ENCODE data around the gene EGF.
A peak's percentile ranks its signal among the peaks of the same experiment; 100 is the strongest.

EGF gene

GRCh38 chr4:109978704-109979454 lies 66.2 kb downstream of the EGF start:
- H4K12ac ChIP-seq (ENCODE audit: low read depth, low read length): no peak overlapping the region
- H3K4me3 ChIP-seq (ENCODE audit: low read depth, low read length): no peak overlapping the region

GRCh38 chr4:109979920-109980717 lies 67.4 kb downstream of the EGF start:
- Histone ChIP-seq H2BK5ac (ENCODE audit: low read depth, low read length, poor library complexity) (no peak overlapping the region), H3K9ac (ENCODE audit: low read length) (no peak overlapping the region), H3K4ac (ENCODE audit: low read depth, low read length) (no peak overlapping the region), H2AK5ac (ENCODE audit: low read length) (no peak overlapping the region), H3K14ac (ENCODE audit: low read length) (no peak overlapping the region), H3K27me3 (ENCODE audit: insufficient read depth, low read length) (no peaks in the 10 kb centered on the region), H3K27ac (ENCODE audit: low read depth, low read length) (peak overlapping the region; percentile 38), H4K8ac (ENCODE audit: low read depth, low read length) (no peak overlapping the region), H3K9me3 (ENCODE audit: insufficient read depth, low read depth, low read length) (no peaks in the 10 kb centered on the region), H3K79me1 (ENCODE audit: low read length) (no peaks in the 10 kb centered on the region), H3K36me3 (ENCODE audit: control insufficient read depth in 1 of 2, insufficient read depth in 2 of 2, low read length in 2 of 2) (no peaks in the 10 kb centered on the region), H2AFZ (ENCODE audit: insufficient read depth, low read length, poor library complexity) (no peak overlapping the region), H3K4me3 (ENCODE audit: low read depth, low read length) (no peak overlapping the region), H3K4me2 (ENCODE audit: low read length) (no peak overlapping the region), H3K18ac (ENCODE audit: low read length) (no peak overlapping the region), H3K4me1 (ENCODE audit: control insufficient read depth in 1 of 2, insufficient read depth in 2 of 2, low read length in 2 of 2) (peaks cover 2 to 8% of the 10 kb centered on the region in 2 experiments), H2BK120ac (ENCODE audit: insufficient read depth, low read length, poor library complexity) (no peak overlapping the region), H4K91ac (ENCODE audit: low read depth, low read length) (no peak overlapping the region), H3K23ac (ENCODE audit: low read length) (no peak overlapping the region), H2BK12ac (ENCODE audit: low read length) (no peak overlapping the region), H3K79me2 (ENCODE audit: control insufficient read depth, insufficient read depth, low read length, poor library complexity) (no peaks in the 10 kb centered on the region), H4K12ac (ENCODE audit: low read depth, low read length) (no peak overlapping the region)
- no CpG with 5 or more reads among the region's 5 CpGs for WGBS (ENCODE audit: extremely low coverage, insufficient coverage, insufficient read length)
- DNase-seq: peak; percentile 14 to 67

More at GRCh38 chr4:109978704-109979454, 66.2 kb downstream of the EGF start:
- no peaks in the 10 kb centered on the region for H3K27me3 ChIP-seq (ENCODE audit: insufficient read depth, low read length)
- no peak overlapping the region for H3K4me2 ChIP-seq (ENCODE audit: low read length)
- DNase-seq: peak in 1 of 2 donors; percentile 31
- no peak overlapping the region for H2BK12ac ChIP-seq (ENCODE audit: low read length)
- no peak overlapping the region for H3K27ac ChIP-seq (ENCODE audit: low read depth, low read length)
- H3K79me1 ChIP-seq (ENCODE audit: low read length): no peaks in the 10 kb centered on the region
- no peak overlapping the region for H2AK5ac ChIP-seq (ENCODE audit: low read length)
- H3K36me3 ChIP-seq (ENCODE audit: control insufficient read depth in 1 of 2, insufficient read depth in 2 of 2, low read length in 2 of 2): no peaks in the 10 kb centered on the region
- H3K9me3 ChIP-seq (ENCODE audit: insufficient read depth, low read depth, low read length): no peaks in the 10 kb centered on the region
- no peak overlapping the region for H3K23ac ChIP-seq (ENCODE audit: low read length)
- no peak overlapping the region for H2AFZ ChIP-seq (ENCODE audit: insufficient read depth, low read length, poor library complexity)
- no peaks in the 10 kb centered on the region for H3K79me2 ChIP-seq (ENCODE audit: control insufficient read depth, insufficient read depth, low read length, poor library complexity)
- no peak overlapping the region for H3K4ac ChIP-seq (ENCODE audit: low read depth, low read length)
- no peak overlapping the region for H2BK5ac ChIP-seq (ENCODE audit: low read depth, low read length, poor library complexity)
- no peak overlapping the region for H3K14ac ChIP-seq (ENCODE audit: low read length)
- peaks cover 2 to 8% of the 10 kb centered on the region in 2 experiments for H3K4me1 ChIP-seq (ENCODE audit: control insufficient read depth in 1 of 2, insufficient read depth in 2 of 2, low read length in 2 of 2)
- no peak overlapping the region for H4K91ac ChIP-seq (ENCODE audit: low read depth, low read length)
- no peak overlapping the region for H4K8ac ChIP-seq (ENCODE audit: low read depth, low read length)
- H3K9ac ChIP-seq (ENCODE audit: low read length): no peak overlapping the region
- H2BK120ac ChIP-seq (ENCODE audit: insufficient read depth, low read length, poor library complexity): no peak overlapping the region
- WGBS (ENCODE audit: extremely low coverage, insufficient coverage, insufficient read length): no CpG with 5 or more reads among the region's 5 CpGs
- no peak overlapping the region for H3K18ac ChIP-seq (ENCODE audit: low read length)

- Histone ChIP-seq H3K18ac (ENCODE audit: low read length) (no peak overlapping the region), H3K23ac (ENCODE audit: low read length) (no peak overlapping the region), H3K36me3 (ENCODE audit: control insufficient read depth in 1 of 2, insufficient read depth in 2 of 2, low read length in 2 of 2) (no peaks in the 10 kb centered on the region), H3K4me1 (ENCODE audit: control insufficient read depth in 1 of 2, insufficient read depth in 2 of 2, low read length in 2 of 2) (peaks cover 2 to 8% of the 10 kb centered on the region in 2 experiments), H3K14ac (ENCODE audit: low read length) (no peak overlapping the region), H3K27me3 (ENCODE audit: insufficient read depth, low read length) (no peaks in the 10 kb centered on the region), H3K4me2 (ENCODE audit: low read length) (no peak overlapping the region), H2BK120ac (ENCODE audit: insufficient read depth, low read length, poor library complexity) (no peak overlapping the region), H3K27ac (ENCODE audit: low read depth, low read length) (no peak overlapping the region), H2AK5ac (ENCODE audit: low read length) (no peak overlapping the region), H3K4me3 (ENCODE audit: low read depth, low read length) (no peak overlapping the region), H4K8ac (ENCODE audit: low read depth, low read length) (no peak overlapping the region), H2AFZ (ENCODE audit: insufficient read depth, low read length, poor library complexity) (no peak overlapping the region), H4K12ac (ENCODE audit: low read depth, low read length) (no peak overlapping the region), H2BK5ac (ENCODE audit: low read depth, low read length, poor library complexity) (no peak overlapping the region), H3K79me1 (ENCODE audit: low read length) (no peaks in the 10 kb centered on the region), H2BK12ac (ENCODE audit: low read length) (no peak overlapping the region), H3K79me2 (ENCODE audit: control insufficient read depth, insufficient read depth, low read length, poor library complexity) (no peaks in the 10 kb centered on the region), H3K9ac (ENCODE audit: low read length) (no peak overlapping the region), H4K91ac (ENCODE audit: low read depth, low read length) (no peak overlapping the region), H3K4ac (ENCODE audit: low read depth, low read length) (no peak overlapping the region), H3K9me3 (ENCODE audit: insufficient read depth, low read depth, low read length) (no peaks in the 10 kb centered on the region)
- WGBS (ENCODE audit: extremely low coverage, insufficient coverage, insufficient read length): no CpG with 5 or more reads among the region's 1 CpG
- DNase-seq: no peak
Measured at GRCh38 chr4:109981936-109982335, 69.3 kb downstream of the EGF start.

- no peak overlapping the region for H2BK5ac ChIP-seq (ENCODE audit: low read depth, low read length, poor library complexity)
- WGBS (ENCODE audit: extremely low coverage, insufficient coverage, insufficient read length): no CpG with 5 or more reads among the region's 3 CpGs
- no peak overlapping the region for H4K91ac ChIP-seq (ENCODE audit: low read depth, low read length)
- H2AK5ac ChIP-seq (ENCODE audit: low read length): no peak overlapping the region
- no peak overlapping the region for H4K12ac ChIP-seq (ENCODE audit: low read depth, low read length)
- no peak overlapping the region for H2BK12ac ChIP-seq (ENCODE audit: low read length)
- H3K14ac ChIP-seq (ENCODE audit: low read length): no peak overlapping the region
- H3K4ac ChIP-seq (ENCODE audit: low read depth, low read length): no peak overlapping the region
- H3K79me2 ChIP-seq (ENCODE audit: control insufficient read depth, insufficient read depth, low read length, poor library complexity): no peaks in the 10 kb centered on the region
- no peak overlapping the region for H4K8ac ChIP-seq (ENCODE audit: low read depth, low read length)
- no peak overlapping the region for H3K9ac ChIP-seq (ENCODE audit: low read length)
- no peaks in the 10 kb centered on the region for H3K36me3 ChIP-seq (ENCODE audit: control insufficient read depth in 1 of 2, insufficient read depth in 2 of 2, low read length in 2 of 2)
- H3K4me1 ChIP-seq (ENCODE audit: control insufficient read depth in 1 of 2, insufficient read depth in 2 of 2, low read length in 2 of 2): peaks cover 2 to 8% of the 10 kb centered on the region in 2 experiments
- no peak for DNase-seq
- H3K23ac ChIP-seq (ENCODE audit: low read length): no peak overlapping the region
- no peak overlapping the region for H3K4me2 ChIP-seq (ENCODE audit: low read length)
- H3K79me1 ChIP-seq (ENCODE audit: low read length): no peaks in the 10 kb centered on the region
- H2BK120ac ChIP-seq (ENCODE audit: insufficient read depth, low read length, poor library complexity): no peak overlapping the region
- H3K27ac ChIP-seq (ENCODE audit: low read depth, low read length): no peak overlapping the region
- no peak overlapping the region for H2AFZ ChIP-seq (ENCODE audit: insufficient read depth, low read length, poor library complexity)
- H3K9me3 ChIP-seq (ENCODE audit: insufficient read depth, low read depth, low read length): no peaks in the 10 kb centered on the region
- H3K27me3 ChIP-seq (ENCODE audit: insufficient read depth, low read length): no peaks in the 10 kb centered on the region
- H3K18ac ChIP-seq (ENCODE audit: low read length): no peak overlapping the region
- no peak overlapping the region for H3K4me3 ChIP-seq (ENCODE audit: low read depth, low read length)
Measured at GRCh38 chr4:109982521-109982920, 69.8 kb downstream of the EGF start.

Data from trophoblast cell (in vitro differentiated cells and primary cell).